Frontal cortex (tissue), 4 donors: ENCODE results near the gene DPH1. TPM values are rescaled to one million over a fixed set of nuclear protein-coding genes. Genes with fewer than 3 reads are reported as not detected.

Experiments used
- DNase-seq, 2 donors: peaks; one replicate each; pipeline ENCODE4 v3.0.0; 2012; ENCODE audit warnings: low spot score in 2 of 2
- FAIRE-seq: peaks from 2 replicates; lab custom pipeline; 2012; peaks lifted over from hg19 to GRCh38; lab: Jason Lieb, UNC
- total RNA-seq: library from RNA; depleted of rRNA; stranded (reverse); fragments of >200 nt; gene quantifications from one replicate; pipeline ENCODE4 v1.2.3, GENCODE V29; 2014
- donor health status: control.
- donor health status: control.
- donor health status: control.

The DPH1 gene
- total RNA-seq, 1 donor from 2014 or later, result 21.6 TPM

DNA sequence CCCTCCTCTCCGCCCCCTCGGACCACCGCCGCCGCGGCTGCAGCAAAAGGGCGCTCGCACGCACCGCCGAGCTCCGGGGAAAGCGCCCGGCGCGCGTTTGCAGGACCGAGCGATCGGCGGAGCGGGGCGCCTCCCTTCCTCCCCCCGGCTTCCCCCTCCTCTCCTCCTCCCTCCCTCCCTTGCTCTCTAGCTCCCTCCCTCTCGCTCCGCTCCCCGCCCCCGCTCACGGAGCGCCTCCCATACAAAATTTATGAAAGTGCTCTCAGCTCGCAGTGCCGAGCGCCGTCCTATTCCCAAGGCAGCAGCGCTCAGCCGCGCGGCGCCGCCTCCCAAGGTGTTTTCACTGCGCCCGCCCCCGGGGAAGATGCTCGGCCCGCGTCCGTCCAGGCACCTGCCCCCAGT lies 4.7 kb upstream of the DPH1 start, which contains the start of gene RTN4RL1:
Gene RTN4RL1, minus strand, starts transcription at position 115 of the 402 bp plus-strand sequence. CDS start 469 bp downstream, outside the sequence.
- no peak for FAIRE-seq
- peak; percentile 74 to 77 for DNase-seq

- peak; percentile 73 to 80 for DNase-seq
- FAIRE-seq, result no peak
Observed at GRCh38 chr17:2025622-2026309, 4.2 kb upstream of the DPH1 start.

DNA sequence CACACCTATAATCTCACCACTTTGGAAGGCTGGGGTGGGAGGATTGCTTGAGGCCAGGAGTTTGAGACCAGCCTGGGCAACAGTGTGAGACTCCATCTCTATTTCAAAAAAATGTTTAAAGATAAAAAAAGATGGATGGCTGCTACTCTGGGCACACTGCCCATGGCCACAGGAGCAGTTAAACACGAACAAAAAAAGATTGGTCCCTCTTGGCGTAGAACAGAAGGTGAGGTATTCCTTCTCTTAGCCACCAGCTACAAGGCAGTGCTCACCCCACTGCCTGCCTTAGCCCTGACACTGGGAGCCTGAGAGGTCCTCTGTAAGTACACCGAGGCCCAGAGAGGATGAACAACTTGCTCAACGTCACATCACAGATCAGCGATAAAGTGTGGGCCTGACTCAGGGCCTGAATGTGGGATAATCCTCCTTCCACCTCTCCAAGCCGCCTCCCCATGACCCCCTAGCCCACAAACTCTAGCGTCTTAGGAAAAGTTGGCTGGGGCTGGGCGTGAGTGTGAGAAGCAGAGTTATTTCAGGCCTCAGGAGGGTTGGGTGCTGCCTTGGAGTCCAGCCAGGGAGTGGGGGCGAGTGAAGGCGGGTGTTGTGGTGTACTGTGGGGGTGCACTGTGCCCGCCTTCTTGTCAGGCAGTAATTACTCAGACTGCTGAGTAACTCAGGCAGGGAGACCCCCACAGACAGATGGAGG lies 2.3 kb upstream of the DPH1 start:
- no peak for FAIRE-seq
- no peak for DNase-seq

DNA sequence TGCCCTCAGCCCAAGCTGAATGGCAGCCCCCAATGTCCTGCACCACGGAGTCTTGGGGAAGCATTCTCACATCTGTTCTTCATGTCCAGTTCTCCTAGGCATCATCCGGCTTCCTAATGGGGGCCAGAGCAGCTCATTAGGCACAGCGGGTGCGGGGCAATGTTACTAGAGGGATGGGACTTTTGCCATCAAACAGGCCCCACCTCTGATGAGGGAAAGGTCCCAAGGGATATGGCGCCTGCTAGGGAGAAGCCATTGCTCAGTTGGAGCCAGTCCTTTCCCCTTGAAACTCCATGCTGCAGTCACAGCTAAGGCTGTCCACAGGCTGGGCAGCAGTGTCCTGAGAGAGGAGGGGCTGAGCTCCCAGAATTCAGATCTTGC lies 1.7 kb upstream of the DPH1 start:
- no peak for DNase-seq
- no peak for FAIRE-seq

- DNase-seq (no peak), FAIRE-seq (no peak)
Observed at GRCh38 chr17:2028737-2029136, 1.2 kb upstream of the DPH1 start.

DNA sequence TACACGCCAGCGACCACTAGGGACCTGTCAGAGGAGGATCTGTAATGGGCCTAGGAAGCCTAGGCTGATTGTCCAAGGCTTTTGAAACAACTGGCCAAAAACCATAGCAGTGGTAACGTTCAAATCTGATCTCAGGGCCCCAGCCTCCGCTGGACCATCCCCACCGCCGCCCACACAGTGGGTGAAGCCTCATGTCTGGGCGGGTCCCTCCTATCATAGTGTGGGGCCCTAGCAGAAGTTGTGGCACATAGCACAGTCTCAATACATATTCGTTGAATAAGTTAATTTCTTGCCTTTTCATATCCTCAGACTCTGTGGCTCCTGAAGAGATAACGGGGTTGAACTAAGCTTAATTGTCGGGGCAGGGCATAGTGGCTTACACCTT lies 818 bp downstream of the DPH1 start:
- FAIRE-seq, result no peak
- DNase-seq, result no peak

DNA sequence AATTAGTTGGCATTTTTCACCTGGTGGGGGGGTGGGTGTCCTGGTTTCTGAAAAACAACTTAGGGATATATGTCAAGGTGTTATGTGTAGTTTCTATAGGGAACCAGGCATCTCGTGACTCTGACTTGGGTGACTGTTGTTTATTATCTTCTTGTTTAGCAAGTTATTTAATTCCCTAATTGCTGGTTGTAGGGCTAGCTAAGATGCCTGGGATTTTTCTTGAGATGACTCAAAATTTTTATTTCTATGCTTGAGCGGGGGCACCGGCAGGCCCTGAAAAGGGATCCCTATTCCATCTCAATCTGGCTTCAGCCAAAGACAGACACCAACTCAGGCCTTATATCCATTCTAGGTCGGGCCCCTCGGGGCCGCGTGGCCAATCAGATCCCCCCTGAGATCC lies 3.2 kb downstream of the DPH1 start:
- DNase-seq (no peak), FAIRE-seq (no peak)

- FAIRE-seq (no peak), DNase-seq (no peak)
Observed at GRCh38 chr17:2034157-2034556, 4.2 kb downstream of the DPH1 start.

- no peak for FAIRE-seq
- no peak for DNase-seq
Observed at GRCh38 chr17:2034806-2035540, 5.0 kb downstream of the DPH1 start.

DNA sequence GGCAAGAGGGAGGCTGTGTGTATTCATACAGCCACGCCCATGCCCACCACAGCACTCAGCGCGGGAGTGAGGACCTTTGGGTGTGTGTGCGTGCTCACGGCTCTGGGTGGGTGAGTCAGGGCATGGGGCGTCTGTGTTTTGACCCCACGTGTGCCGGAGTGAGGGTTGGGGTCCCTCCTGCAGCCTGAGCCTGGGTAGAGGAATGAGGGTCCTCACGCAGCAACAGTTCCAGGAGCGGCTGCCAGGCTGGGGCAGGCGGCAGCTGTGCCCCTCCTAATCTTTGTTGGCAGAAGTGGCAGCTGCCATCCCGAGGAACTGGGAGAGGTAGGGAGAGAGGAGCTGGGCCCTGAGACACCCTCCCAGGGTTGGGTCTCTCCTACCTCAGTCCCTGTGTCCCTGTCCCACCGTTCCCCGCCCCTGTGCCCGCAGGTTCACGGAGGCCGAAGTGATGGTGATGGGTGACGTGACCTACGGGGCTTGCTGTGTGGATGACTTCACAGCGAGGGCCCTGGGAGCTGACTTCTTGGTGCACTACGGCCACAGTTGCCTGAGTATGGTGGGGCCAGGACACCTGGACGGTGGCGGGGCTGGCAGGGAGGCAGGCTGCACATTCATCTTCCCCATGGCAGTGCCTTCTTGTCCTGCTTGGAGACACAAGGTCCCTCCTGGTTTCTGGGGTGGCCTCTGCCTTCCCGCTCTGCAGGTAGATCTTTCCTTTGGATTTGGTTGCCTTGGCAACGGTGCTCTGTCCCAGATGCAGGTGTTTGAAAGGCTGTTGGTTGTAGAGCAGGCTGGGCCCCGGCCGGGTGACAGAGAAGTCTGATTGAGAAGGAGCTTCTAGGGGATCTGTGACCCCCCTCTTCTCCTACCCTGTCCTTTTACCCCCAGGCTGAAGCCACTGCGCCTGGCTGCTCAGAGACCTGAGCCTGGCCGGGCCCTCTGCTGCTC lies 5.9 kb downstream of the DPH1 start:
- FAIRE-seq (no peak), DNase-seq (no peak)

DNA sequence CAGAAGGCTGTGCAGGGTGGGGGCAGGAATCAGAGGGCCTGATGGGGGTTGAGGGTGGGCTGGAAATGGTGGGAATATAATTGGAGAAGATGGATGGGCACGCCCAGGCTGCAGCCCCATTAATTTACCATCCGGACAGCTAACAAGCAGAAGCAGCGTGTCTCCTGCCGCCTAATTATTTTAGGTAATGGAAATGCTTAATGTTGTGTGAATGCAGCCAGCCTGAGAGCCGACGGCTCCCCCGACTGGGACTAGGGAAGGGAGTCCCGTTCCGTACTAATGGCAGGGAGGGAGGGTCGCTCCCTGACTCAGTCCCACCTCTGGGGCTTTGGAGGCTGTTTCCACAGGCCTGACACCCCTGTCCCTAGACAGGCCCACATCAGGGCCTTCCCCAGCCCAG lies 7.2 kb downstream of the DPH1 start:
- no peak for DNase-seq
- no peak for FAIRE-seq

DNA sequence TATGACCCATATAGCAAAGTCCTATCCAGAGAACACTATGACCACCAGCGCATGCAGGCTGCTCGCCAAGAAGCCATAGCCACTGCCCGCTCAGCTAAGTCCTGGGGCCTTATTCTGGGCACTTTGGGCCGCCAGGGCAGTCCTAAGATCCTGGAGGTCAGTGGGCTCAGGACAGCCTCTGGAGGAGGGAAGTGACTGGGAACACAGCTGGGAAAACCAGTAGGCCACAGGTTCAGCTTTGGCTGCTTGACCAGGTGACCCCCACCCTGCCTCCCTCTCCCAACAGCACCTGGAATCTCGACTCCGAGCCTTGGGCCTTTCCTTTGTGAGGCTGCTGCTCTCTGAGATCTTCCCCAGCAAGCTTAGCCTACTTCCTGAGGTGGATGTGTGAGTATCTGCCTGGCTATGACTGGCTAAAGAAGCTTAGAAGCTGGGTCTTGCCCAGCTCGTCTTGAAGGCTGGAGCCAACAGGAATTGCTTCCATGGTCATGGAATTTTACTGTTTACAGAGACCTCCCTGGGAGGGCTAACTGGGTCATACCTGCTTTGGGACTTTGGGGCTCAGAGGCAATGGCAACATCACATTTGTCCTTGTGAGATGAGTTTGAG lies 10.4 kb downstream of the DPH1 start:
- FAIRE-seq, result no peak
- DNase-seq, result no peak

DNA sequence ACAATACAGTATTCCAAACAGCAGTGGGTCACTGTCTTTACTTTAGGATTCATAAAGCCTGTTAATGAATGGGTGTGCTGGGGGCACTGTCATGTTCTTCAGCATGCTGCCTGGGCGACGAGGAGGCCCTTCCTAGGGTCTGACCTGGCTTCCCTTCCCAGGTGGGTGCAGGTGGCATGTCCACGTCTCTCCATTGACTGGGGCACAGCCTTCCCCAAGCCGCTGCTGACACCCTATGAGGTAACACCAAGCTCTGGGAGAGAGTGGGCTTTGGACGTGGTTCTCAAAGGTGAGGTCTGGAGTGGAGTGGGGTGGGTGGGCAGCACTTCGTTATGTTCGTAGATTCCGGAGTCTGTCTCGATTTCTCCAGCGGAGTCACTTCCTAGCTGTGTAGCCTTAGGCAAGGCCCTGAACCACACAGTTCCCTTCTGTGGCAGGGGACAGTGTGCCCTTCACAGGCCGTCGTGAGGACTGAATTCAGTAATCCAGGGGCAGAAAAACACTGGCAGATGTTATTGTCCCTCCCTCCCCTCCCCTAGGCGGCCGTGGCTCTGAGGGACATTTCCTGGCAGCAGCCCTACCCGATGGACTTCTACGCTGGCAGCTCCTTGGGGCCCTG lies 11.1 kb downstream of the DPH1 start:
- no peak for DNase-seq
- no peak for FAIRE-seq

DNA sequence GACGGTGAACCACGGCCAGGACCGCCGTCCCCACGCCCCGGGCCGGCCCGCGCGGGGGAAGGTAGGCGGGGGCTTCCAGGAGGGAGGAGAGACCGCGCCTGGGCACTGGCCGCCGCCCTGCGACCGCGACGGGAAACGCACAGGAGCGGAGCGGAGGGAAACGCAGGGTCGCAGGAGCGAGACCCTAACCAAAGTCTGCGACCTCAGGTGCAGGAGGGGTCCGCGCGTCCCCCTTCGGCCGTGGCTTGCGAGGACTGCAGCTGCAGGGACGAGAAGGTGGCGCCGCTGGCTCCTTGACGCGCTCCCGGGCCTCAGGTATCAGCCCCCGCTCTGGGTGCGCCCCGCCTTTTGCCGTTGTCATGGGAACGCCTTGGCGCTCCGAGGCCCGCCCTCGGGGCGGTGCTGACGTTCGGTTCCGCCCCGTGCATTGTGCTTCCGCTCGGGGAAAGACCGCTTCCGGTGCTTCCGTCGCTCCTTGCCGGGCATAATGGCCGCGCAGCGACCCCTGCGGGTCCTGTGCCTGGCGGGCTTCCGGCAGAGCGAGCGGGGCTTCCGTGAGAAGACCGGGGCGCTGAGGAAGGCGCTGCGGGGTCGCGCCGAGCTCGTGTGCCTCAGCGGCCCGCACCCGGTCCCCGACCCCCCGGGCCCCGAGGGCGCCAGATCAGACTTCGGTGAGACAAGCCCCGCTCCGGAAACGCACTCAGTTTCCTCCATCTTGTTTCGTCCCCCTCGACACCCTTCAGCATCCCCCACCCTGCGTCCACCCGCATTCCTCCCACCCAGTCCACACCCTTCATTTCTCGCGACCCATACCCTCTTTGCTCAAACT lies 11.8 kb downstream of the DPH1 start, which contains the start of gene OVCA2:
Gene OVCA2, plus strand, starts transcription at position 462 of the 829 bp plus-strand sequence. Its CDS starts 26 bp downstream, at position 488.
- FAIRE-seq (no peak), DNase-seq (peak; percentile 98 to 99)

DNA sequence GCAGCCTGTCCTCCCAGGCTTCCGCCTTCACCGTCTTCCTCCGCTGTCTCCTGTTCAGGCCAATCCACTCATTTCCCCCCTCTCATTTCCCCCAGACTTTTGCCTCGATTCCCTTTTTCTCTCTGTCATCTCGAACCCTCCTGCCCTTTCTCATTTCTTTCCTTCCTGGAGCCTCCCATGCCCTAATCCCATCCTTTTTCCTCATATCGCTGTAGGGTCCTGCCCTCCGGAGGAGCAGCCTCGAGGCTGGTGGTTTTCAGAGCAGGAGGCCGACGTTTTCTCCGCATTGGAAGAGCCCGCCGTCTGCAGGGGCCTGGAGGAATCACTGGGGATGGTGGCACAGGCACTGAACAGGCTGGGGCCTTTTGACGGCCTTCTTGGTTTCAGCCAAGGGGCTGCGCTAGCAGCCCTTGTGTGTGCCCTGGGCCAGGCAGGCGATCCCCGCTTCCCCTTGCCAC lies 12.5 kb downstream of the DPH1 start:
- no peak for DNase-seq
- no peak for FAIRE-seq

DNA sequence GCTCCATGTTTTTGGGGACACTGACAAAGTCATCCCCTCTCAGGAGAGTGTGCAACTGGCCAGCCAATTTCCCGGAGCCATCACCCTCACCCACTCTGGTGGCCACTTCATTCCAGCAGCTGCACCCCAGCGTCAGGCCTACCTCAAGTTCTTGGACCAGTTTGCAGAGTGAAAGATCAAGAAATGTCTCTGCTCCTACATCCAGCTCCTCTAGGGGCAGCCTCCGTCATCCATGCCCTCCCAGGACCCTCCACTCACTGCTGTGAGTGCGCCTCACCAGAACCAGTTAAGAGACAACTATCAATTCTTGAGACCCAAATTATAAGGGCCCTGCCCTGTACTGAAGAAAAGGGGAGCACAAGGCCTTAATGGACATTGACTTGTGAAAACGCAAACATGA lies 13.0 kb downstream of the DPH1 start:
- FAIRE-seq, result no peak
- no peak for DNase-seq

DNA sequence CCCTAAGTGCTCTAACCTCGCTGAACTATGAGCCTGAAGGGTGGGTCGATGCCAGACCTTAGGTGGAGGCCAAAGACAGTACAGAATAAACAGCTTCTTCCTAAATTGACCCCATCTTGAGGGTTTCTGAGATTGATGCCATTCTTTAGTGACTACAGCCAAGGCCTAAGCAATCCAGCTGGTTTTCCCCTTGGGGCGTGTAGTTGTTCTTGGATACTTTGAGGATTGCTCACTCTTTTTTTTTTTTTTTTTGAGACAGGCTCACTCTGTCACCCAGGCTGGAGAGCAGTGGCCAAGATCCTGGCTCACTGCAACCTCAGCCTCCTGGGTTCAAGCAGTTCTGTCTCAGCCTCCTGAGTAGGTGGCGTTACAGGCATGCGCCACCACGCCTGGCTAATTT lies 13.8 kb downstream of the DPH1 start:
- no peak for DNase-seq
- FAIRE-seq, result no peak
